ENCODE results near the gene WFDC12.

WFDC12 gene

GRCh38 chr20:45114465-45115385 lies 9.5 kb downstream of the WFDC12 start, which contains the start of gene WFDC5:
Gene WFDC5, minus strand, starts transcription at chr20:45115174. Its CDS starts 91 bp downstream, at chr20:45115083.
- DNase-seq, result peak; percentile 45

GRCh38 chr20:45113865-45114264 lies 10.4 kb downstream of the WFDC12 start:
- DNase-seq, result no peak

- DNase-seq, result no peak
Observed at GRCh38 chr20:45112754-45113153, 11.5 kb downstream of the WFDC12 start.

GRCh38 chr20:45111799-45112471 lies 12.3 kb downstream of the WFDC12 start:
- DNase-seq, result peak; percentile 39

GRCh38 chr20:45111285-45111684 lies 13.0 kb downstream of the WFDC12 start:
- no peak for DNase-seq

- DNase-seq, result no peak
Observed at GRCh38 chr20:45110301-45110700, 14.0 kb downstream of the WFDC12 start.

- DNase-seq, result no peak
Observed at GRCh38 chr20:45109634-45110033, 14.6 kb downstream of the WFDC12 start.

GRCh38 chr20:45105317-45105716 lies 18.9 kb downstream of the WFDC12 start:
- no peak for DNase-seq

- DNase-seq, result no peak
Observed at GRCh38 chr20:45104786-45105185, 19.5 kb downstream of the WFDC12 start.

GRCh38 chr20:45103072-45103471 lies 21.2 kb downstream of the WFDC12 start:
- DNase-seq, result no peak

GRCh38 chr20:45101333-45101850 lies 22.9 kb downstream of the WFDC12 start:
- no peak for DNase-seq

GRCh38 chr20:45100563-45101245 lies 23.6 kb downstream of the WFDC12 start, which contains the start of gene KCNS1:
Gene KCNS1, minus strand, starts transcription at chr20:45101127. Its CDS starts 1,891 bp downstream, at chr20:45099236.
- DNase-seq, result no peak

GRCh38 chr20:45098103-45098773 lies 26.0 kb downstream of the WFDC12 start:
- DNase-seq, result peak; percentile 44

GRCh38 chr20:45097485-45098102 lies 26.7 kb downstream of the WFDC12 start:
- peak; percentile 70 for DNase-seq

GRCh38 chr20:45096781-45097180 lies 27.5 kb downstream of the WFDC12 start:
- DNase-seq, result no peak

- DNase-seq, result peak; percentile 70
Observed at GRCh38 chr20:45095805-45096238, 28.4 kb downstream of the WFDC12 start.

GRCh38 chr20:45094864-45095574 lies 29.2 kb downstream of the WFDC12 start:
- no peak for DNase-seq

GRCh38 chr20:45094201-45094600 lies 30.1 kb downstream of the WFDC12 start:
- no peak for DNase-seq

GRCh38 chr20:45092898-45093297 lies 31.4 kb downstream of the WFDC12 start:
- no peak for DNase-seq

GRCh38 chr20:45091366-45091765 lies 32.9 kb downstream of the WFDC12 start:
- no peak for DNase-seq

- DNase-seq, result no peak
Observed at GRCh38 chr20:45090481-45090880, 33.8 kb downstream of the WFDC12 start.

All from activated CD4-positive, alpha-beta T cell treated with anti-CD3 and anti-CD28 coated beads for 48 hours (primary cell).